ENCODE data around the gene PDE4C. TPM values are rescaled to one million over a fixed set of nuclear protein-coding genes. Genes with fewer than 3 reads are reported as not detected.

PDE4C gene
- total RNA-seq, 1 donor from 2014 or later: 0.14 TPM

DNA sequence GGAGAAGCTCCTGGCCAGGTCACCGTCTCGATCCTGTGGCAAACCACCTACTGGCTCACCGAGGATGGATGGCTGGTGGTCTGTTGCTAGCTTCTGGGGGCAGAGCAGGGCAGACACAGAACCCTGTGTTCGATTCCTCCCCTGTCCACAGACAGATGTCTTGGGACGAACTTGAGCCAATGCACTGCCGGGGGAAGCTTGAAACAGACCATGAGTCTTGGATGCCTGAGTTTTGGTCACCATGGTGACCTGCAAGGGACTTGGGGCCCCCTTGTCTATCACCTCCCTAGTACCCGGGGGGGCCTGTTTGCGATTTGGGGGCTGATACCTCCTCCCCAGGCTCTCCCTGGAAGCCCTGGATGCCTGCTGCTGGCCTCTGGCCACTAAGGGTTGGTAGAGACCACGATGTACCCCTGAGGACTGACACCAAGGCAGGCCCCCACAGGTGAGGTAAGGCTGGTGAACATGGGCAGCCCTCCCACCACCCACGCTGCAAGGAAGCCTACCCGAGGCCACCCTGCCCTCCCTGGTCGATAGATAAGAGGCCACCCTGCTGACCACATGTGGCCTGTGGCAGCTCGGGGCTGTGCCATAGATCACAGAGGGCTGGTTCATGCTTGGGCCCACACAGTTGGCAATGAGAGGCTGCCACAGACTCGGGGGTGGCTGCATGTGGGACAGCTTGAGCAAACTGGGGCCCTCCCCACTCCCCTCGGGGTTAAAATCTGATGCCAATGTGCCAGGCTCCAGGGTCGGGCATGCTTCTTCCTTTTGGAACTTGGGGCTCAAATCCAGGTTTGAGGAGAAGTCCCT lies 37.3 kb upstream of the PDE4C start:
- Mint-ChIP-seq H3K4me3 (ENCODE audit: low read depth) (no peak overlapping the region), H3K9me3 (no peaks in the 10 kb centered on the region), H3K27me3 (ENCODE audit: low read depth) (no peaks in the 10 kb centered on the region), H3K27ac (no peak overlapping the region), H3K36me3 (ENCODE audit: low read depth) (peaks cover 18% of the 10 kb centered on the region), H3K4me1 (ENCODE audit: low read depth) (no peaks in the 10 kb centered on the region)
- intact Hi-C loops (cut with micrococcal nuclease): no loop called here
- no peak for DNase-seq (ENCODE audit: low spot score)

DNA sequence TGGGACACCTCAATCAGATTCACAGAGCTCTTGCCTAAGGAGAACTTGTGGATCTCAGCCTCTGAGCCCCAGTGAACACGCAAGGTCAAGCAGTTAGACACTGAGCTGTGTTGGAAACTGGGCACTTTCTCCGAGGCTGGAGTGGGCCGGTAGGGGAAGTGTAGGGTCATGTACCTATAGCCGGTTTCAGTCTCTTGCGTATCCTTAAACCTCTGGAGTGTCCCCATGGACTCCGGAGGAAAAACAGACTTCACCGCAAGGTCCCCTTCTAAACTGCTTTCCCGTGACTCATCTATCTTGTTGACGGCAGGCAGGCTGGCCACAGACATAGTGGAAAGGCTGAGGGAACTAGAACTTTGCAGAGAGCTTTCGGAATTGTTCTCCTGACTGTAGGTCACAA lies 36.7 kb upstream of the PDE4C start:
- H3K36me3 Mint-ChIP-seq (ENCODE audit: low read depth): peaks cover 14% of the 10 kb centered on the region
- H3K27me3 Mint-ChIP-seq (ENCODE audit: low read depth): no peaks in the 10 kb centered on the region
- no peaks in the 10 kb centered on the region for H3K4me1 Mint-ChIP-seq (ENCODE audit: low read depth)
- no peaks in the 10 kb centered on the region for H3K9me3 Mint-ChIP-seq
- no peak for DNase-seq (ENCODE audit: low spot score)
- intact Hi-C loops (cut with micrococcal nuclease): no loop called here
- H3K27ac Mint-ChIP-seq: no peak overlapping the region
- no peak overlapping the region for H3K4me3 Mint-ChIP-seq (ENCODE audit: low read depth)

DNA sequence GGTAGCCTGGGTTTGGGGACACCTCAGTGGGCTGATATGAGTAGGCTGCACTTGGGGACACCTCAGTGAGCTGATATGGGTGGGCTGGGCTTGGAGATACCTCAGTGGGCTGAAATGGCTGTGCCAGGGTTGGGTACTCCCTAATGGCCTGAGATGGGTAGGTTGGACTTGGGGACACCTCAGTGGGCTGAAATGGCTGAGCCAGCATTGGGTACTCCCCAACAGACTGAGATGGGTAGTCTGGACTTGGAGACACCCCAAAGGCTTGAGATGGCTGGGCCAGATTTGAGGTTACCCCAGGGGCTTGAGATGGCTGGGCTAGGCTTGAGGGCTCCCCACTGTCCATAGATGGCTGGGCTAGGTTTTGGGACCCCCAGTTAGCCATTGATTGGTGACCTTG lies 35.9 kb upstream of the PDE4C start:
- Mint-ChIP-seq H3K9me3 (no peaks in the 10 kb centered on the region), H3K4me3 (ENCODE audit: low read depth) (no peak overlapping the region), H3K27ac (no peak overlapping the region), H3K27me3 (ENCODE audit: low read depth) (no peaks in the 10 kb centered on the region), H3K36me3 (ENCODE audit: low read depth) (peaks cover 14% of the 10 kb centered on the region), H3K4me1 (ENCODE audit: low read depth) (no peaks in the 10 kb centered on the region)
- DNase-seq (ENCODE audit: low spot score): no peak
- intact Hi-C loops (cut with micrococcal nuclease): no loop called here

DNA sequence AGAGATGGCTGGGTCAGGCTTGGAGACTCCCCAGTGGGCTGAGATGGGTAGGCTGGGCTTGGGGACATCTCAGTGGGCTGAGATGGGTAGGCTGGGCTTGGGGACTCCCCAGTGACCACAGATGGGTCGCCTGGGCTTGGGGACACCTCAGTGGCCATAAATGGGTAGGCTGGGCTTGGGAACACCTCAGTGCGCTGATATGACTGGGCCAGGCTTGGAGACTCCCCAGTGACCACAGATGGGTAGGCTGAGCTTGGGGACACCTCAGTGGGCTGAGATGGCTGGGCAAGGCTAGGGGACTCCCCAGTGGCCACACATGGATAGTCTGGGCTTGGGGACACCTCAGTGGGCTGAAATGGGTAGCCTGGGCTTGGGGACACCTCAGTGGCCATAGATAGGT lies 35.2 kb upstream of the PDE4C start:
- Mint-ChIP-seq H3K27me3 (ENCODE audit: low read depth) (no peaks in the 10 kb centered on the region), H3K27ac (no peak overlapping the region)

DNA sequence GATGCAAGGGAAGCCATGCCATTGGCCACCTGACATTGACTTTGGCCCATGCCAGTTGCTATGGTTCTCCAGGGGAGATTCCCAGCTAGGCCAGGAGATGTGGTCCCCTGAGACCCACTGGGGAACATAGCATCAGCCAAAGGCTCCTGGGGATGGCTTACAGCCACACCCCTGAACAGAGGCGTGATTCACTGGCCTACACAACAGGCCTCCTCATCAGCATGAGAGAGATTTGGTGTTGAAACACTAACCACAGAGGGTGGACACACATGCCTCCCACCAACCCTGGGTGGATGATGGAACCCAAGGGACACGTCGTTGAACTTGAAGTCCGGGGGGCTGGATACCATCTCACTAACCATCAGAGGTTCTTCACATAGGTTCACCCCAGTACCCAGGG lies 33.7 kb upstream of the PDE4C start:
- no peak overlapping the region for H3K4me3 Mint-ChIP-seq (ENCODE audit: low read depth)
- no peaks in the 10 kb centered on the region for H3K4me1 Mint-ChIP-seq (ENCODE audit: low read depth)
- peaks cover 4% of the 10 kb centered on the region for H3K27me3 Mint-ChIP-seq (ENCODE audit: low read depth)
- no peak for DNase-seq (ENCODE audit: low spot score)
- no peaks in the 10 kb centered on the region for H3K36me3 Mint-ChIP-seq (ENCODE audit: low read depth)
- no peak overlapping the region for H3K27ac Mint-ChIP-seq
- intact Hi-C loops (cut with micrococcal nuclease): no loop called here
- no peaks in the 10 kb centered on the region for H3K9me3 Mint-ChIP-seq

More for the DNA sequence above, 35.2 kb upstream of the PDE4C start:
- H3K4me1 Mint-ChIP-seq (ENCODE audit: low read depth): no peaks in the 10 kb centered on the region
- DNase-seq (ENCODE audit: low spot score): no peak
- no peak overlapping the region for H3K4me3 Mint-ChIP-seq (ENCODE audit: low read depth)
- intact Hi-C loops (cut with micrococcal nuclease): no loop called here
- H3K36me3 Mint-ChIP-seq (ENCODE audit: low read depth): peaks cover 8% of the 10 kb centered on the region
- no peaks in the 10 kb centered on the region for H3K9me3 Mint-ChIP-seq

DNA sequence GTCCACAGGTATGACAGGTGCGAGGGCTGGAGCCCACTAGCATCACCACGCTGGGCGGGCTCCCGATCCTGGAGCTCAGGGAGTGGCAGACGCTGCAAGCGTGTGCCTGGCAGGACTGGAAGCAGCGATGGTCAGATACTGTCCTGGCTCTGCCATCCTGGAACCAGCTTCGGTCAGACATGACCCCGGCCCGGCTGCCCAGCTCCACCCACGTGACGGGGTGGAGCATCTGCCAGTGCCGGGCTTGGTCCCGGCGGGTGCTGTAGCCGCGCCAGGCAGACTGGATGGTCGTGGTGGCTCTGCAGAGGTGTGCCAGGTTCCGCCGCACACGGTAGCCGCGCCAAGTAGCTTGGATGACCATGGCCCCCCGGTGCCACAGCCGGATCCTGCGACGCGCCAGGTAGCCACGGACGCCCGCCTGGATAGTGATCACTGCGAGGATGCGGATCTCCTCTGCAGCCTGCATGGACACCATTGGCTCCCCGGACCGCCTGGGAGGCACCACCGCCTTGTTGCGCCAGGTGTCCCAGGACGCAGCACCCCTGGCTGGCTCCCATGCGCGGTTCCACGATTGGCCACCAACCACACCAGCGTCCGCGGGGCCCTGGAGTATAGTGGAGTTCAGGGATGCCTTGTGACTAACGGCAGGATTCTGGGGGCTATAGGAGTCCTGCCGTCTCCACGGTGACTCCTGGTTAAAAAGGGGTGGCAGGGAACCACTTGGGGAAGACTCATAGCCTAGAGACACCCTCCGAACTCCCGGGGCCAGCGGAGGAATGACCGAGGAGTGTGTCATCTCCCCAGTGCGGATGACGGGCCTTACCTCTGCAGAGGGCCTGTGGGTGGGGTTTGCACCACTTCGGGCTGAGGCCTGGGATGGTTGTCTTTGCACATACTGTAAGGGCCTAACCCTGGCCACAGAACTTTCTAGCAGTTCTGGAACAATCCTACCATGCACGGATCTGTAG lies 31.5 kb upstream of the PDE4C start:
- H3K27me3 Mint-ChIP-seq (ENCODE audit: low read depth): peaks cover 16% of the 10 kb centered on the region
- intact Hi-C loops (cut with micrococcal nuclease): no loop called here

DNA sequence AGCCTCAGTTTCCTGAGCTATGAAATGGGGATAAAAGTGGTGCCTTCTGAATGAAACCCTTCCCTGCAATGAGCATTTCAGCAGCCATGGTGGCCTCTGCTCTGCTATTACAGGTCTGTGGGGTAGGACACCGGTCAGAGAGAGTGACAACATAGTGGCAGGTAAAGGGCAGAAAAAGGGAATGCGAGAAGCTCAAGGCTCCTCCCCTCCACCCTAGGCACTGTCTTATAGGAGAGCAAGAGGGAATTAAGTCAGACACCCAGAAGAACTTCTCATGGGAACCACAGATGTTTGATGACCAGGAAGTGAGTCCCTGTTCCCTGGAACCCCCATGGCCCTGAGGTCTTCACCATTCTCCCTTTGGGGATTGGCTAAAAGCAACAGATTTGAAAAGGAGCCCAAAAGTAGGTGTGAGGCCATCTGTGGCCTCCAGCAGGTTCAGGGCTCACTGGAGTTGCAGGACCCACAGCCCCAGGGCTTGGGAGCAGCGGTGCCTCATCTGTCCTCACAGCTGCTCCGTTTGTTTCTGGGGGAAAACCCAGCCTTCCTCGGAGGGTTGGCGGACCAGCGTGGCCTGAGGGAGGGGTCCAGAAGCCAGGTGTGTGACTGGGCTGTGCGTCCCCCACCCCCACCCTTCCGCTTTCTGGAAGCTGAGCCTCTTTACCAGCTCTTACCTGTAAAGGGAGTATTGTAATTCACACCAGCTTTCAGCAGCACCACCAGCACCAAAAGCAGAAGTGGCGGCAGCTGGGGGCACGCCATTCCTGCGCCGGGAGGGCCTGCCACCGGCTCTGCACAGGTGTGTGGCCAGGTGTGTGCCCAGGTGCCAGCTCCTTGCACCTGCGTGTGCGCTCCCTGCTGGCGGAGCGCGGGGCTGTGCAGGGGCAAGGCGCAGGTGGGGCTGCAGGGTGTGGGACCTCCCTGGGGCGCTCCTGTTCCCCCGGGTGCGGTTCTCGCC lies 28.6 kb upstream of the PDE4C start:
- H3K4me3 Mint-ChIP-seq (ENCODE audit: low read depth): no peak overlapping the region
- no peak overlapping the region for H3K27ac Mint-ChIP-seq
- no peak for DNase-seq (ENCODE audit: low spot score)
- no peaks in the 10 kb centered on the region for H3K4me1 Mint-ChIP-seq (ENCODE audit: low read depth)
- H3K36me3 Mint-ChIP-seq (ENCODE audit: low read depth): no peaks in the 10 kb centered on the region
- H3K9me3 Mint-ChIP-seq: no peaks in the 10 kb centered on the region
- peaks cover 22% of the 10 kb centered on the region for H3K27me3 Mint-ChIP-seq (ENCODE audit: low read depth)
- intact Hi-C loops (cut with micrococcal nuclease): loop anchor here (5.0 kb wide), 1 partner anchor 63 kb away; the partner anchor contains the start of gene MPV17L2

More for the DNA sequence above, 31.5 kb upstream of the PDE4C start:
- Mint-ChIP-seq H3K4me1 (ENCODE audit: low read depth) (no peaks in the 10 kb centered on the region), H3K27ac (no peak overlapping the region), H3K4me3 (ENCODE audit: low read depth) (no peak overlapping the region), H3K9me3 (no peaks in the 10 kb centered on the region), H3K36me3 (ENCODE audit: low read depth) (no peaks in the 10 kb centered on the region)
- DNase-seq (ENCODE audit: low spot score): no peak

DNA sequence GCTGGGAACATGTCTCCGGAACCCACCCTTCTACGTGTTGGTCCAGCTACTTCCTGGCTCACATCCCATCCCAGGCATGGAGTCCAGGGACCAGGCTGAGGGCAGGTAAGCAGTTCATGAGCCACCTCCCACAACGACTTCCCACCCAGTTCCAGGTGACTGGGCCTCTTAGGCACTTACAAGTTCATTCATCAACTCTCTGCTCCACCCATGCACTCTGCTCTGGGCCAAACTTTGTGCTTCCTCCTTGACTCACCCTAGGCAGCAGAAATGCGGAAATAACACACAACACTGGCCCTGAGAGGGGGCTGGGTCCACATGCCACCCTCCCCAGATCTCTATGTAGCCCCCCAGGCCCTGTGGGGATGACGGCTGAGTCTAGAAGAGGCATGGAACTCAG lies 27.5 kb upstream of the PDE4C start:
- intact Hi-C loops (cut with micrococcal nuclease): loop anchor here (5.0 kb wide), 1 partner anchor 61 kb away; the partner anchor contains the start of gene MPV17L2
- Mint-ChIP-seq H3K9me3 (no peaks in the 10 kb centered on the region), H3K27me3 (ENCODE audit: low read depth) (peaks cover 22% of the 10 kb centered on the region), H3K4me1 (ENCODE audit: low read depth) (no peaks in the 10 kb centered on the region), H3K27ac (no peak overlapping the region), H3K4me3 (ENCODE audit: low read depth) (no peak overlapping the region), H3K36me3 (ENCODE audit: low read depth) (no peaks in the 10 kb centered on the region)
- no peak for DNase-seq (ENCODE audit: low spot score)

DNA sequence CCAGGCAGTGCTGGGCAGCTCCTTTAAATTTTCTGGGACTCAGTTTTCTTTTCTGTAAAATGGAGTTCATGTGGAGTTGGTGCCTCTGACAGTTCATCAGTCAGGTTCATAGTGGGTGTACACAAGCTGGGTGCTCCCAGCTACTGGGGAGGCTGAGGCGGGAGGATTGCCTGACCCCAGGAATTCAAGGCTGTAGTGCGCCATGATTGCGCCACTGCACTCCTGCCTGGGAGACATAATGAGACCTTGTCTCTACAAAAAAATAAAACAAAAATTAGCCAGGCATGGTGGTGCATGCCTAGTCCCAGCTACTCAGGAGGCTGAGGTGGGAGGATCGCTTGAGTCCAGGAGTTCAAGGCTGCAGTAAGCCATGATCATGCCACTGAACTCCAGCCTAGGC lies 26.9 kb upstream of the PDE4C start:
- H3K27ac Mint-ChIP-seq: no peak overlapping the region
- H3K27me3 Mint-ChIP-seq (ENCODE audit: low read depth): peaks cover 22% of the 10 kb centered on the region
- DNase-seq (ENCODE audit: low spot score): no peak
- H3K9me3 Mint-ChIP-seq: no peaks in the 10 kb centered on the region
- H3K36me3 Mint-ChIP-seq (ENCODE audit: low read depth): no peaks in the 10 kb centered on the region
- H3K4me1 Mint-ChIP-seq (ENCODE audit: low read depth): no peaks in the 10 kb centered on the region
- intact Hi-C loops (cut with micrococcal nuclease): loop anchor here (5.0 kb wide), 1 partner anchor 61 kb away; the partner anchor contains the start of gene MPV17L2
- H3K4me3 Mint-ChIP-seq (ENCODE audit: low read depth): no peak overlapping the region

DNA sequence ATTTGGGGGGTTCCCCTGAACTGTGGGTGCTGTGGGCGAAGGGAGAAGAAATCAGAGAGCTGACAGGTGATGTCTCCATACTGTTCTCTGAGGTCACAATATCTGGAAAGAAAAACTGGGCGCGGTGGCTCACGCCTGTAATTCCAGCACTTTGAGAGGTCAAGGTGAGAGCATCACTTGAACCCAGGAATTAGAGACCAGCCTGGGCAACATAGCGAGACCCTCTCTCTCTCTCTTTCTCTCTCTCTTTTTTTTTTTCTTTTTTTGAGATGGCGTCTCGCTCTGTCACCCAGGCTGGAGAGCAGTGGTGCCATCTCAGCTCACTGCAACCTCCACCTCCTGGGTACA lies 26.1 kb upstream of the PDE4C start:
- Mint-ChIP-seq H3K9me3 (no peaks in the 10 kb centered on the region), H3K27ac (no peak overlapping the region), H3K27me3 (ENCODE audit: low read depth) (peaks cover 22% of the 10 kb centered on the region), H3K4me1 (ENCODE audit: low read depth) (no peaks in the 10 kb centered on the region), H3K36me3 (ENCODE audit: low read depth) (no peaks in the 10 kb centered on the region), H3K4me3 (ENCODE audit: low read depth) (no peak overlapping the region)
- no peak for DNase-seq (ENCODE audit: low spot score)
- intact Hi-C loops (cut with micrococcal nuclease): loop anchor here (1.0 to 5.0 kb wide), 2 partner anchors 44 to 60 kb away; partner anchors contain the start of gene MPV17L2

DNA sequence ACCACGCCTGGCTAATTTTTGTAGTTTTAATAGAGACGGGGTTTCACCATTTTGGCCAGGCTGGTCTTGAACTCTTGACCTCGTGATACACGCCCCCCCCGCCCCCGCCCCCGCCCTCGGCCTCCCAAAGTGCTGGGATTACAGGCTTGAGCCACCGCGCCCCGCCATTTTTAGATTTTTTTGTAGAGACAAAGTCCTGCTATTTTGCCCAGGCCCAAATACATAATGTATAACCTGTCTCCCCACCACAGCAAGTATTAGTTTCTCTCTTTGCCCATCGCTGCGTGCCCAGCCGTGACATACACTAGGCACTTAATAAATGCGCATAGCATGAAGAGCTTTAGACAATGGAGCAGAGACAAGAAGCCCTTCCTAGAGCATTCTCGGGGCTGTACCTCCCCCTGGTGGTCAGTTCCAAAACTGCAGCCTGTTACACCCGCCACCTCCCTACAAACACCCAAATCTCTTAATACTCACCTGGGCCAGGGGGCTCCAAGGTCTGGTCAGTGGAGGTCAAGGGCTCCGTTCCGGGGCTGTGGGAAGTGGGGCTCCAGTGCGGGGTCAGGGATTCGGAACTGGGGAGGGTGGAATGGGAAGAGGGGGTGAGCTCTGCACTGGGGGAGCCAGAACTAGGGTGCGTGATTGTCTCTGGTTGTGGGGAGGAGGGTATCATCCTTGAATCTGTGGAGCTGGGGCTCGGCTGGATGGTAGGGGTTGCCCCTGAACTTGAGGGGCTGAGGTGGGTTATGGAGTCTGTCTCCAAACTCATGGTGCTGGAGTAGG lies 25.5 kb upstream of the PDE4C start:
- Mint-ChIP-seq H3K27me3 (ENCODE audit: low read depth) (peaks cover 22% of the 10 kb centered on the region), H3K36me3 (ENCODE audit: low read depth) (no peaks in the 10 kb centered on the region), H3K4me1 (ENCODE audit: low read depth) (no peaks in the 10 kb centered on the region), H3K9me3 (no peaks in the 10 kb centered on the region), H3K4me3 (ENCODE audit: low read depth) (no peak overlapping the region), H3K27ac (no peak overlapping the region)
- intact Hi-C loops (cut with micrococcal nuclease): loop anchor here (1.0 to 5.0 kb wide), 2 partner anchors 43 to 59 kb away; partner anchors contain the start of gene MPV17L2
- DNase-seq (ENCODE audit: low spot score): peak; percentile 71

All from activated T-helper 2 cell treated with anti-CD3 and anti-CD28 coated beads, Interferon-gamma antibody, Interleukin-2, Interleukin-4, amounts not matched to agents 10 μg/mL and 5 μg/mL and 100 μg/mL, durations not matched to agents 14 hours and 24 hours and 36 hours (primary cell).